A549 (cell line): ENCODE measurements around the gene TMEM235. TPM values are rescaled to one million over a fixed set of nuclear protein-coding genes. Genes with fewer than 3 reads are reported as not detected.
A peak's percentile ranks its signal among the peaks of the same experiment; 100 is the strongest.

Experiments used
- ATAC-seq, 2 experiments: fragments of 200-7000 bp in 1 of 2; fragments of >200 bp in 1 of 2; cut with Nextera tagmentation in 1 of 2; cut with Tn5 transposase in 1 of 2; 3 replicates each; pipeline versions ENCODE4 v1.8.0 to v1.9.1; 2018 to 2020; ENCODE audit warnings: mild to moderate bottlenecking in 1 of 2, moderate library complexity in 1 of 2
- CTCF ChIA-PET: fragments of 300-600 bp; sonication (Branson Sonifier 250); formaldehyde crosslinking; extraction: SDS; loops from one replicate; lab custom pipeline; 2021; ENCODE audit warnings: antibody characterized with exemption, inconsistent platforms; lab: Yijun Ruan, JAX
- POLR2A ChIA-PET: fragments of 350-600 bp; formaldehyde crosslinking; extraction: SDS; loops from one replicate; lab custom pipeline; 2021; ENCODE audit warnings: antibody characterized with exemption, inconsistent platforms; lab: Yijun Ruan, JAX
- DNase-seq, 2 experiments: peaks; one replicate each; pipeline versions ENCODE4 v3.0.0 to v3.0.0-alpha.2; 2011 to 2016; ENCODE audit warnings: low read depth in 1 of 2, low spot score in 1 of 2
- FAIRE-seq: peaks from 2 replicates; lab custom pipeline; 2011; peaks lifted over from hg19 to GRCh38; lab: Jason Lieb, UNC
- H3K27ac ChIP-seq, 2 experiments: fragments of >200 bp; sonication (Bioruptor Twin); formaldehyde crosslinking; 3 replicates each; pipeline ENCODE4 v1.5.1; 2016 to 2017
- H3K4me1 ChIP-seq: fragments of >200 bp; sonication (Bioruptor Twin); formaldehyde crosslinking; 3 replicates; pipeline ENCODE4 v1.6.1; 2016
- H3K4me2 ChIP-seq: fragments of >200 bp; sonication (Bioruptor Twin); formaldehyde crosslinking; 3 replicates; pipeline ENCODE4 v1.6.1; 2016
- H3K4me3 ChIP-seq: fragments of >200 bp; sonication (Bioruptor Twin); formaldehyde crosslinking; 3 replicates; pipeline ENCODE4 v1.5.1; 2016
- H3K9me3 ChIP-seq: fragments of >200 bp; sonication (Bioruptor Twin); formaldehyde crosslinking; 3 replicates; pipeline ENCODE4 v1.6.1; 2016
- BCL3 ChIP-seq: fragments of >200 bp; sonication (Bioruptor Twin); formaldehyde crosslinking; IDR thresholded peaks from 3 replicates; pipeline ENCODE4 v1.6.1; 2016
- BHLHE40 ChIP-seq: IDR thresholded peaks from 2 replicates; pipeline ENCODE4 v1.6.1; 2012; ENCODE audit warnings: low read depth, low read length, inconsistent platforms
- EHF ChIP-seq: fragments of 250-450 bp; sonication (Bioruptor Pico); IDR thresholded peaks from 2 replicates; pipeline ENCODE4 v1.5.0; 2020; ENCODE audit warnings: mild to moderate bottlenecking
- EHMT2 ChIP-seq: fragments of 200-600 bp; sonication (generic); IDR thresholded peaks from 2 replicates; pipeline ENCODE4 v1.6.1; 2016; ENCODE audit warnings: antibody characterized with exemption, low read depth, mild to moderate bottlenecking, moderate library complexity
- EP300 ChIP-seq, 2 experiments: fragments of >200 bp; sonication (Bioruptor Twin); formaldehyde crosslinking; IDR thresholded peaks; 2 replicates in 1 of 2; 3 replicates in 1 of 2; pipeline ENCODE4 v1.6.1; 2016 to 2017
- FOXS1 ChIP-seq: fragments of 250-450 bp; sonication (Bioruptor Pico); IDR thresholded peaks from 2 replicates; pipeline ENCODE4 v1.5.0; 2020; ENCODE audit warnings: mild to moderate bottlenecking, moderate library complexity
- GATA3 ChIP-seq: IDR thresholded peaks from 2 replicates; pipeline ENCODE4 v1.6.1; 2012; ENCODE audit warnings: borderline replicate concordance
- HDAC2 ChIP-seq: fragments of 200-600 bp; sonication (generic); IDR thresholded peaks from 2 replicates; pipeline ENCODE4 v1.6.1; 2016
- HMGXB4 ChIP-seq: fragments of 250-450 bp; sonication (Bioruptor Pico); IDR thresholded peaks from 2 replicates; pipeline ENCODE4 v1.5.0; 2021; ENCODE audit warnings: mild to moderate bottlenecking, moderate library complexity, borderline replicate concordance
- HOXB13 ChIP-seq: fragments of 250-450 bp; sonication (Bioruptor Pico); IDR thresholded peaks from 2 replicates; pipeline ENCODE4 v1.5.0; 2020; ENCODE audit warnings: low read depth, mild to moderate bottlenecking, moderate library complexity
- HOXB5 ChIP-seq: fragments of 250-450 bp; sonication (Bioruptor Pico); IDR thresholded peaks from 2 replicates; pipeline ENCODE4 v1.5.0; 2020; ENCODE audit warnings: mild to moderate bottlenecking, moderate library complexity
- JUNB ChIP-seq: fragments of >200 bp; sonication (Bioruptor Twin); formaldehyde crosslinking; IDR thresholded peaks from 2 replicates; pipeline ENCODE4 v1.6.1; 2016
- KDM1A ChIP-seq: fragments of 200-600 bp; sonication (generic); IDR thresholded peaks from 2 replicates; pipeline ENCODE4 v1.6.1; 2016; ENCODE audit warnings: low read depth, mild to moderate bottlenecking
- KDM5A ChIP-seq: fragments of 200-600 bp; sonication (generic); IDR thresholded peaks from 2 replicates; pipeline ENCODE4 v1.6.1; 2016; ENCODE audit warnings: antibody characterized with exemption, mild to moderate bottlenecking
- MAFK ChIP-seq: fragments of 450-650 bp; IDR thresholded peaks from 2 replicates; pipeline ENCODE4 v1.6.1; 2014; ENCODE audit not compliant: partially characterized antibody
- NPAS2 ChIP-seq: fragments of 250-450 bp; sonication (Bioruptor Pico); IDR thresholded peaks from 2 replicates; pipeline ENCODE4 v1.8.0; 2022; ENCODE audit warnings: mild to moderate bottlenecking, moderate library complexity, borderline replicate concordance
- NR3C1 ChIP-seq: fragments of >200 bp; sonication (Bioruptor Twin); formaldehyde crosslinking; IDR thresholded peaks from 3 replicates; pipeline ENCODE4 v1.6.1; 2017
- ZC3H11A ChIP-seq: fragments of 450-650 bp; IDR thresholded peaks from 2 replicates; pipeline ENCODE4 v1.6.1; 2014; ENCODE audit warnings: antibody characterized with exemption, mild to moderate bottlenecking
- WGBS: methylation state at CpG from one replicate; pipeline ENCODE4 v1.1.6; 2017; ENCODE audit errors: missing lambda C conversion rate; 5-methylcytosine and 5-hydroxymethylcytosine counted together
- polyA plus RNA-seq, 4 experiments: library from polyadenylated mRNA; depleted of rRNA in 3 of 4; stranded (reverse); fragments of >200 nt; fragmentation: RNase III in 1 of 4; extraction: RNeasy Plus Mini Kit Qiagen cat#74134 plus additional on column Dnase treatment in 1 of 4; gene quantifications; 2 replicates in 3 of 4; 3 replicates in 1 of 4; pipeline ENCODE4 v1.2.3, GENCODE V29; 2011 to 2017
- TF ChIP-seq, protein P1 (sequence below): IDR thresholded peaks from 2 replicates; pipeline ENCODE4 v1.6.1; 2012; ENCODE audit warnings: low read depth, borderline replicate concordance
- TF ChIP-seq, protein P2 (sequence below): fragments of >200 bp; sonication (Bioruptor Twin); formaldehyde crosslinking; IDR thresholded peaks from 2 replicates; pipeline ENCODE4 v1.6.1; 2016

Gene TMEM235
- polyA plus RNA-seq, 2 of the 4 experiments (the other 2 are of a cell fraction) = not detected

DNA sequence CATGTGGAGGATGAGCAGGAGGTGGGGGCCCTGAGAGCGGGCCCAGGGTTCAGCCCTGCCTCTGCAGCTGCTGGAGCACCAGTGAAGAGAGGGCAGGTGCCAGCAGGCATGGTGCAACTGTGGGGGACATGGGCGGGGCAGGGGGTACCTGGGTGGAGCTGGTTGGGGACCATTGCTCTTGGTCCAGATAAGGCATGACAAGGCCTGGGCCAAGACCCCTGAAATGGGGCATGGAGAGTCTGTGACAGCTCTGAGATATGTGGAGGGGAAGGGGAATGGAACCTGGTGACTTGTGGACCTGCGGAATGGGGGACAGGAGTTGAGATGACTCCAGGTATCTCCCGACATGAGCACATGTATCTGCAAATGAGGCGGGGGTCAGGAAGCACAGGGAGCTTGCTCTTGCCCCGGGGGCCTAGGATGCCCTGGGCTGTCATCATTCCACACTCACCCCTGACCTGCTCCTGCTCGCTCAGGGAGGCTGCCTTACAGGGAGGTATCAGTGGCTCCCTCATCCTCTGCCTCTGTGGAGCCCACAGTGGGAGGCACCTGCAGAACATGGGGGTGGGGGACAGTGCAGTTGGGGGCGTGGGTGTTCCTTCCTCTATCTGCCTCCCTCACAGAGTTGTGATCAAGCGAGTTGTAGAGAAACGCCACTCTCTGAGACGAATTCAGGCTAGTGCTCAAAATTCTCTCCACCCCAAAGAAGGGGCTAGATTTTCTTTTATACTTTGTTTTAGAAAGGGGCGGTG, 40.2 kb downstream of the TMEM235 start (continued):
- TF ChIP-seq HMGXB4 = no peak
- TF ChIP-seq, protein P1, sequence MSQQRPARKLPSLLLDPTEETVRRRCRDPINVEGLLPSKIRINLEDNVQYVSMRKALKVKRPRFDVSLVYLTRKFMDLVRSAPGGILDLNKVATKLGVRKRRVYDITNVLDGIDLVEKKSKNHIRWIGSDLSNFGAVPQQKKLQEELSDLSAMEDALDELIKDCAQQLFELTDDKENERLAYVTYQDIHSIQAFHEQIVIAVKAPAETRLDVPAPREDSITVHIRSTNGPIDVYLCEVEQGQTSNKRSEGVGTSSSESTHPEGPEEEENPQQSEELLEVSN = no peak
- no peak for TF ChIP-seq KDM1A
- TF ChIP-seq KDM5A = no peak

DNA sequence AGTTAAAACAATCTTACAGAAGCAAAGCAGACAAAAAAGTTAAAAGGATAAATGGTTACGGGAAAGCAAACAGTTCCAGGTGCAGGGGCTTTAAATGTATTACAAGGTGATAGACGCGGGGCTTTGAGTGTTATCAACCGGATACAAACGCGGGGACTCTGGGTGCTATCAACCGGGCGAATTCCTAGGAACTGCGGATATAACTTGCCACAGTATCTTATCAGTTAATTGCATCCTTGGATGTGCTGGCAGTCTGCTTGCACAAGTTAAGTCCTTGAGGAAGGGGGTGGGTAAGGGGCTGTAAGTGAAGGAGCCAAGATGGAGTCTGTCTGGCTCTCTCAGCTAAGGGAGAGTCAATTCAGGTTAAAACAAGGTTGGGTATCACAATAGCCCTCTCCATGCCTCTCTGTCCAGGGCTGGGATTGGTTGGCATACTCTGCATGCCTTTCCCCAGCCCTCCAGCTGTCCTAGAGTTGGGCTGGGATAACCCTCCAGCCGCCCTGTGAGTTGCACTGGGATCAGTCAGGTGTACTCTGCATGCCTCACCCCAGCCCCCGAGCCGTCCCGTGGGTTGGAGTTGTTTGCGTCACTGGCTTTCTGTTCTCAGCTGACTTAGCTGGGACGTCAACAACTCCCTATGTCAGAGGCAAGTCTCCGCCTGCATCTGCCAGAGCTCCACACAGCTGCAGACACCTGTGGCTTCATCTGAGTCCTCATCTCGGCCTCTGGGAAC, 40.9 kb downstream of the TMEM235 start:
- ATAC-seq (peak; percentile 59 to 75), DNase-seq (peak in 1 of 2 experiments; percentile 81), FAIRE-seq (peak; percentile 61)
- WGBS = 58% methylated on average over 17 of the region's 17 CpGs
- H3K4me1 ChIP-seq = peaks cover 39% of the 10 kb centered on the region
- peak overlapping the region in 1 of 2 experiments; percentile 40; a peak in 1 of 6 replicates for H3K27ac ChIP-seq
- no peaks in the 10 kb centered on the region; the same call in 2 of the 3 replicates for H3K9me3 ChIP-seq
- peak overlapping the region; percentile 49 for H3K4me2 ChIP-seq
- CTCF ChIA-PET = interaction anchor here (0.6 to 4.3 kb wide), 9 partner anchors 10 to 187 kb away, joined by 3 to 29 read pairs (median 8); no protein-coding TSS in a partner anchor
- no peak overlapping the region for H3K4me3 ChIP-seq
- TF ChIP-seq NPAS2 (CRISPR knock-in tag) (no peak), HOXB13 (CRISPR knock-in tag) (peak; percentile 88; the same call in 1 of the 2 replicates), EHMT2 (no peak), FOXS1 (CRISPR knock-in tag) (peak; percentile 35; the same call in 1 of the 2 replicates), BCL3 (no peak), EHF (CRISPR knock-in tag) (peak; percentile 74; the same call in 1 of the 2 replicates), HOXB5 (CRISPR knock-in tag) (peak; percentile 70; the same call in 1 of the 2 replicates), GATA3 (no peak), HDAC2 (no peak), JUNB (no peak)
- TF ChIP-seq, all 56 proteins: peak for 4
- POLR2A ChIA-PET = no interaction called here

- ChIA-PET CTCF (interaction anchor here (0.6 to 4.1 kb wide), 8 partner anchors 11 to 63 kb away, joined by 3 to 16 read pairs (median 4); no protein-coding TSS in a partner anchor), POLR2A (no interaction called here)
- Histone ChIP-seq H3K9me3 (no peaks in the 10 kb centered on the region; the same call in 2 of the 3 replicates), H3K4me2 (peak overlapping the region; percentile 49), H3K27ac (peak overlapping the region in 1 of 2 experiments; percentile 40; a peak in 1 of 6 replicates), H3K4me3 (no peak overlapping the region), H3K4me1 (peaks cover 39% of the 10 kb centered on the region)
- 62% methylated on average over 7 of the region's 7 CpGs for WGBS
- ATAC-seq (no peak), FAIRE-seq (no peak), DNase-seq (no peak)
- TF ChIP-seq NR3C1 (no peak), FOXS1 (CRISPR knock-in tag) (no peak), BHLHE40 (no peak), KDM1A (no peak), ZC3H11A (no peak), KDM5A (no peak), EP300 (IDR thresholded peaks at IDR 0.05) (no peak), MAFK (no peak)
- TF ChIP-seq, protein P2, sequence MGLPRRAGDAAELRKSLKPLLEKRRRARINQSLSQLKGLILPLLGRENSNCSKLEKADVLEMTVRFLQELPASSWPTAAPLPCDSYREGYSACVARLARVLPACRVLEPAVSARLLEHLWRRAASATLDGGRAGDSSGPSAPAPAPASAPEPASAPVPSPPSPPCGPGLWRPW = no peak
Measured at GRCh38 chr17:78272914-78273258, 41.5 kb downstream of the TMEM235 start.
